Stimulated activated effector memory CD8-positive, alpha-beta T cell treated with anti-CD3 and anti-CD28 coated beads, Interleukin-12 subunit alpha, Interleukin-12 subunit beta, amount 100 ng/mL, for 72 hours (primary cell): ENCODE results near the gene MRPS31.

ENCODE experiments used
- ATAC-seq: fragments of 150-1000 bp; cut with Tn5 transposase; 2 replicates; pipeline ENCODE4 v1.10.0; 2021
- DNase-seq, 2 donors: peaks; one replicate each; pipeline ENCODE4 v3.0.0; 2021 to 2022; ENCODE audit warnings: low spot score in 2 of 2
- H3K27ac Mint-ChIP-seq: one replicate; pipeline ENCODE4 v1.8.0; 2022; ENCODE audit warnings: mild to moderate bottlenecking, mixed read lengths
- H3K36me3 Mint-ChIP-seq: one replicate; pipeline ENCODE4 v1.8.0; 2022; ENCODE audit warnings: mild to moderate bottlenecking, mixed read lengths
- H3K4me1 Mint-ChIP-seq: one replicate; pipeline ENCODE4 v1.8.0; 2022; ENCODE audit warnings: mixed read lengths
- H3K4me3 Mint-ChIP-seq: one replicate; pipeline ENCODE4 v1.8.0; 2022; ENCODE audit warnings: mild to moderate bottlenecking, mixed read lengths
- H3K9me3 Mint-ChIP-seq: one replicate; pipeline ENCODE4 v1.8.0; 2022; ENCODE audit warnings: mixed read lengths

MRPS31 gene

DNA sequence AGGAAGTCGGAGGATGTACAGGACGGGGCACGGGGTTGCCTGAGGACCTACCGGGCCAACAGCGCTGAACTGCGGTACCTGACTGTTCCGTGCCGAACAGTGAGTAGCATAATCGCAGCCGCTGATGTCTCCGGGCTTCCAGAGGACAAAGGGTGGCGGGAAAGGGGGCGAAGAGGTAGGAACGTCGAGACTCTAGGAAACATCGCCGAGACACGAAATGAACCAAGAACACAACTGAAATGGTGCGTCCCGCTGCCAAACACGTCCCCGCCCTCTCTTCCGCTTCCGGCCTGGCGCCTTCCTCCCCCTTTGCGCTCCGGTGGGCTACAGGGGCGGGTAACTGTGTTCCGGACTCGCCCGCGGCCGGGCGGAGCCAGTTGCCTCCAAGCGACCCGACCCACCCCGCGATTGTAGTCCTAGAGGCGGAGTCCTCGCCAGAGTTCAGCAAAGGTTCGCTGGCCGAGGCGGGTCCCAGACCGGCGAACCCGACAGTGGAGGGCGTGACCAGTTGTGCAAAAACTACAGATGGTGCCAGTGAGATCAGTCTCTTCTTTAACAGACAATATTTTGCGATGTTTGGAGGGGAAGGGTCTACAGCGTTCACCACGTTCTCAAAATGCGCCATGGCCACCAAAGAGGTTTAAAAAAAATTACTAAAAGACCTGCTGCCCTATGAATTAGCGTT, at the start of gene MRPS31:
MRPS31 (minus strand) TSS at position 257 of the 685 bp plus-strand sequence; CDS start at position 203, 54 bp downstream.
- peak within 1 kb of the TSS; percentile 85 for H3K4me3 Mint-ChIP-seq
- ATAC-seq = peak; percentile 100
- peak within 1 kb of the TSS; percentile 92 for H3K27ac Mint-ChIP-seq
- H3K4me1 Mint-ChIP-seq = peaks cover 16% of the 10 kb centered on the region
- peaks cover 20% of the 10 kb centered on the region for H3K36me3 Mint-ChIP-seq
- no peaks in the 10 kb centered on the region for H3K9me3 Mint-ChIP-seq
- DNase-seq = peak; percentile 94 to 99

DNA sequence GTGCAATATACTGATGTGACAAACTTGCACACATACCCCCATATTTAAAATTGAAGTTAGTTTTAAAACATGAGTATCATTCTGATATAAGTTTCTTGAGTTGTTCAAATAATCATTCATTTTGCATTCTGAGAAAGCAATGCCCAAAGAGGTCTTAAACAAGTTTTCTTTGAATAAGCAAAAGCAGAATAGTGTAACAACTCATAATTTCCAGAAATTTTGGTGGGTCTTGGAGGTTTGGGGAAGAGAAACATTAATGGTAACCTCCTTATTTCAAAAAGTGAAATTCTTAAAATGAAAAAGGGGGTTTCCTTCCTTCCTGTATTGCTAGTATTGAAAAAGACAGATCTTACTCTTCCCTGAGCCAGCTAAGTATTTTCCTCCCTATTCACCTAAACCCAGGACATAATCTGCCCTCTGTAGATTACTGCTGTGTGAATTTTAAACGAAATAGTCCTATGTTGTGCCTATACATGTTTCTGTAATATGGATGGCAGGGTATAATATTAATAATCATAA, 48.9 kb upstream of the MRPS31 start:
- Mint-ChIP-seq H3K36me3 (peaks cover 5% of the 10 kb centered on the region), H3K9me3 (no peaks in the 10 kb centered on the region), H3K4me3 (no peak overlapping the region), H3K4me1 (peaks cover 19% of the 10 kb centered on the region), H3K27ac (peak overlapping the region; percentile 8)
- DNase-seq = no peak
- peak; percentile 57 for ATAC-seq

DNA sequence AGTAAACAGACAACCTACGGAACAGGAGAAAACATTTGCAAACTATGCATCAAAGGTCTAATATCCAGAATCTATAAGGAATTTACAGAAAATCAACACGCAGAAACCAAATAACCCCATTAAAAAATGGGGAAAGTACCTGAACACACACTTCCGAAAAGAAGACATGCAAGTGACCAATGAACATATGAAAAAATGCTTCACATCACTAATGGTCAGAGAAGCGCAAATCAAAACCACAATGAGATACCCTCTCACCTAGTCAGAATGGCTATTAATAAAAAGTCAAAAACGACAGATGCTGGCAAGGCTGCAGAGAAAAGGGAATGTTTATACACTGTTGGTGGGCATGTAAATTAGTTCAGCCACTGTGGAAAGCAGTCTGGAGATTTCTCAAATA, 47.9 kb upstream of the MRPS31 start:
- no peak for ATAC-seq
- Mint-ChIP-seq H3K4me1 (peaks cover 19% of the 10 kb centered on the region), H3K4me3 (no peak overlapping the region), H3K27ac (no peak overlapping the region), H3K36me3 (peaks cover 5% of the 10 kb centered on the region), H3K9me3 (no peaks in the 10 kb centered on the region)
- no peak for DNase-seq

DNA sequence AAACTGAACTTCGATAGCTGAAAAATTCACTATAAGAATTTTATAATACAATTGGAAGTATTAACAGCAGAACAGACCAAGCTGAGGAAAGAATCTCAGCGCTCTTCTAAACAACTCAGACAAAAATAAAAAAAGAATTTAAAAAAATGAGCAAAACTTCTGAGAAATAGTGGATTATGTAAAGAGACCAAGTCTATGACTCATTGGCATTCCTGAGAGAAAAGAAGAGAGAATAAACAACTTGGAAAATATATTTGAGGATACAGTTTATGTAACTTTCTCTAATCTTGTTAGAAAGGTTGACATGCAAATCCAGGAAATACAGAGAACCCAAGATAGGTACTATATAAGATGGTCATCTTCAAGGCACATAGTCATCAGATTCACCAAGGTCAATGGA, 43.8 kb upstream of the MRPS31 start:
- Mint-ChIP-seq H3K4me1 (peaks cover 10% of the 10 kb centered on the region), H3K4me3 (no peak overlapping the region), H3K9me3 (no peaks in the 10 kb centered on the region), H3K27ac (no peak overlapping the region), H3K36me3 (peaks cover 1% of the 10 kb centered on the region)
- DNase-seq (no peak), ATAC-seq (no peak)

GRCh38 chr13:40813667-40814454, 42.9 kb upstream of the MRPS31 start:
- H3K27ac Mint-ChIP-seq = peak overlapping the region; percentile 34
- peaks cover under 1% of the 10 kb centered on the region for H3K4me1 Mint-ChIP-seq
- no peaks in the 10 kb centered on the region for H3K9me3 Mint-ChIP-seq
- DNase-seq = no peak
- no peak overlapping the region for H3K4me3 Mint-ChIP-seq
- ATAC-seq = peak; percentile 54
- H3K36me3 Mint-ChIP-seq = peaks cover 11% of the 10 kb centered on the region

DNA sequence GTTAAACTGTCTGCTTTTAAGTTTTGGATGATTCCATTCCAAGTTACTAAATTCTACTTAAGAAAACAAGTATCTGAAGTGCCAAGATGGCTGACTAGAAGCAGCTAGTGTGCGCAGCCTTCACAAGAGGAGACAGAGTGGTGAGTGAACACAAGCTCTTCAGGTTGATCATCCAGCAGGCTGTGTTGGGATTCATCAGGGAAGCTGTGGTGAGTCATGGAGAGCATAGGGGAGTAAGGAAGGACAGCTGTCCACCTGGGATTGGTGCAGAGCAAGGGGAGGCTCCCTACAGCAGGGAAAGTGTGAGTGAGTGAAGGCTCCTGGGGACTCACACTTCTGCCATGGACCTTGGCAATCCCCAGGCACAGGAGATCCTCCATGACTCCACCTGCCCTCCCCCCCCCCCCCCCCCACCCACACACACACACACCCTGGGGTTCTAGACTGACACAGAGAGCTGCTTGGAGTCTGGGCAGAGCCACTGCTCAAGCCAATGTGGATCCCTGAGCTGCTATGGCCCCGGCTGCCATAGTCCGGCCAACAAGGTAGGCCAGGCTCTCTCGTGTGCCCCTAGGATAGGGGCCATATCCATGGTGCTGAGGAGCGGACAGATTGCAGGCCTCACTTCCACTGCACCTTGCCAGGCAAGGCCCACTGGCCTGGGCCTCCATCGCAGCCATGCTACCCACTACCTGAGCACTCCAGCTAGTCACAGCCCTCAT, 41.9 kb upstream of the MRPS31 start:
- Mint-ChIP-seq H3K36me3 (peaks cover 20% of the 10 kb centered on the region), H3K9me3 (no peaks in the 10 kb centered on the region), H3K4me1 (no peaks in the 10 kb centered on the region), H3K27ac (no peak overlapping the region), H3K4me3 (no peak overlapping the region)
- ATAC-seq (no peak), DNase-seq (no peak)

DNA sequence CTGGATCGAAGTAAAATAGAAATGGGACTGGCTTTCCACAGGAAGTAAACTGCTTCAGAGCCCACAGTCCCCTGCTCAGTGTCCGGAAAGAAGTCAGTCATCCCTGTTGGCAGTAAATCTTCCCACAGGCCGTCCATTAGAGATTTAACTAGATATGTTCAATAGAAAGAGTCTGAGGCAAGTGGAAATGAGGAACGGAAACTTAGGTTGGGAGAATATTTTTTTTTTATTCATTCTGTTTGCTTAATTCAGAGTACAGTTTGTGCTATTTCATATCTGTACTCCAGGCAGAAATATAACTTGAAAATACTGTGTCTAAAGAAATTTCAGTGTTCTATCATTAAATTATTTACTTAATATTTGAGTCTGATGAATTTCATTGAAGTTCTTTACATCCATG, 41.1 kb upstream of the MRPS31 start:
- Mint-ChIP-seq H3K4me1 (no peaks in the 10 kb centered on the region), H3K4me3 (no peak overlapping the region), H3K9me3 (no peaks in the 10 kb centered on the region), H3K27ac (peak overlapping the region; percentile 33), H3K36me3 (peaks cover 23% of the 10 kb centered on the region)
- no peak for ATAC-seq
- no peak for DNase-seq

DNA sequence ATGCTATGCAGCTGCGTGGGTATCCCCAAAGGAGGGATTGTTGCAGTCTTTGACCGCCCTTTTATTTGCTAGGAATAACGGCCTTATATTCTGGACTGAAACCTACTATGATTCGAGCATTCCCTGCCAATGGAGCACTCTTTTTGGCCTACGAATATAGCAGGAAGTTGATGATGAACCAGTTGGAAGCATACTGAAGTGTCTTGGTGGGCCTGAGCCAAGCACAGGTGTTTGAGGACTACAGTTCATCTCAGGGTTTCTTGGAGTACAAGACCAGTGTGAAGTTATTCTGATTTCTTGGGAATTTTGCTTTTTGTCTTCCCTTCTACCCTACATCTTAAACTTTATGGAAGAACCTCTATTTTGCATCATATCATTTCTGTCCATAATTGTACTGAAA, 38.5 kb upstream of the MRPS31 start:
- no peak overlapping the region for H3K27ac Mint-ChIP-seq
- no peaks in the 10 kb centered on the region for H3K4me1 Mint-ChIP-seq
- peaks cover 32% of the 10 kb centered on the region for H3K36me3 Mint-ChIP-seq
- no peaks in the 10 kb centered on the region for H3K9me3 Mint-ChIP-seq
- ATAC-seq (no peak), DNase-seq (no peak)
- H3K4me3 Mint-ChIP-seq = no peak overlapping the region

DNA sequence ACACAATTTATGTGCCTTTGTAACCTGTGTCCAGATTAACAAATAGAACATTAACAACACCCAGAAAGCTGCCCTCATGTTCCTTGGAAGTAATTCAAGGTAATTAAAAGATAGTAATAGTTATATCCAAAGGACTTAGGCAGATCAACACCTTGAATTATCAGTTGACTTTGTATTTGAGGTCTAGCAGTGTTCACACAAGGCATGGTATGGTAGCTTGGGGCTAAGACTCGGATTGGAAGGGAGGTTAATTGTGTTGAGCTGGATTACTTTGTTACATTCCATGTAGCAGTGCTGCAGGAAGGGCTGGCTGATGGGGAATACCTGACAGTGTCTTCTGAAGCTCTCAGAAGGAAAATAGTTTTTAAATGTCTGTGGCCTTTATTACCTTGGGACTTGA, 35.3 kb upstream of the MRPS31 start:
- H3K27ac Mint-ChIP-seq = peak overlapping the region; percentile 2
- no peak overlapping the region for H3K4me3 Mint-ChIP-seq
- no peaks in the 10 kb centered on the region for H3K9me3 Mint-ChIP-seq
- DNase-seq (no peak), ATAC-seq (no peak)
- H3K36me3 Mint-ChIP-seq = peaks cover 38% of the 10 kb centered on the region
- H3K4me1 Mint-ChIP-seq = no peaks in the 10 kb centered on the region

DNA sequence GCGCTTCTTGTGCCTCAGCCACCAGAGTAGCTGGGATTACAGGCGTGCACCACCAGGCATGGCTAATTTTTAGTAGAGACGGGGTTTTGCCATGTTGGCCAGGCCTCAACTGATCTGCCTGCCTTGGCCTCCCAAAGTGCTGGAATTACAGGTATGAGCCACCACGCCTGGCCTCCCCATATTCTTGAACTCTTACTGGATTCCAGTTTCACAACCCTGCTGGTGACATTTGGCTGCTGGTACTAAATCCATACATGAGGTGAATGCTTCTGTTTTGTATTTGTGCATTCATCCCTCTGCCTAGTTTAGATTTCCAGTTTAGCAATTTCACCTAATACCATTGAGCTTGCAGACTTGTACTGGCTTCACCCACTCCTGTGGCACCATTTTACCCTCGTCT, 32.3 kb upstream of the MRPS31 start:
- ATAC-seq = no peak
- no peak for DNase-seq
- no peak overlapping the region for H3K4me3 Mint-ChIP-seq
- H3K4me1 Mint-ChIP-seq = no peaks in the 10 kb centered on the region
- no peak overlapping the region for H3K27ac Mint-ChIP-seq
- peaks cover 52% of the 10 kb centered on the region for H3K36me3 Mint-ChIP-seq
- no peaks in the 10 kb centered on the region for H3K9me3 Mint-ChIP-seq

DNA sequence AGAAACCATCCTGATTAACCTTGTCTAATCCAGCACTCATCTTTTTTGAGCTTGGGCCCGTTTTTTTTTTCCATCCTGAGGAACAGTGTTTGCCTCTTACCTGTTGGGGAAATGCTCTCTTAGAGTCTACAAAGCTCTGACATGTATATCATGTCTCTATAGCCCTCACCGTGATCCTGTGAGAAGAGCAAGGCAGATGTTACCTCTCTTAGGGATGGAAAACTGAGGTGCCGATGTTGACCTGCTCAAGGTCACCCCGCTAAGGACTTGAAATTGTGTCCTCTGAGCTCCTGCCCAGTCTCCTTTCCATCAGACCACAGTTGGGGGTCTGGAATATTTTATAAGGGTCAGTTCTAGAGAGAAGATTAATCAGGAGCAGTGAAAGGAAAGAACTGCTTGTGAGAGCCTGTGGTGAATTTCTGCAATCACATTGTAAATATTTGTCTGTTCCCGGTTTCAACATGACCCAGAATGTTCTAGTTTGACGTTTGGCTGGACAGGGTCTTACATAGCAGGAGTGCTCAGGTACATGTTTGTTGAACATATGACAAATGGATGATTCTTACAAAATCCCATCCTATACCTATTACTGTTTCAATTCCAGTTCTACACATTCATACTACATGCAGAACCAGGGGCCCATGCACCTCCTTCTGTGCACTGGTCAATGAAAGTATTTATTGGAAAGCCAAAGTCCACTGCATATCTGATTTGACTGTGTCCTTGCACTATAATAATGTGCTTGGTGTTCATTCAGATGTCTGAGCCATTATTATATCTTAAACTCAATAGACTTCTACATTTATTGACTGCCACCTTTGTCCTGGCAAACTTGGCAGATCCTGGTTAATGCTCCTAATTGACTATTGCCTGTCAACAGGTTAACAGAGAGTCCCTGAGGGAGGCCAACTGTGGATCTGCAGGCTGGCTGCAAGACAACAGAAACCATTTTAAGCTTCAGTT, 30.5 kb upstream of the MRPS31 start:
- ATAC-seq = no peak
- DNase-seq = no peak
- no peak overlapping the region for H3K27ac Mint-ChIP-seq
- no peak overlapping the region for H3K4me3 Mint-ChIP-seq
- no peaks in the 10 kb centered on the region for H3K4me1 Mint-ChIP-seq
- no peaks in the 10 kb centered on the region for H3K9me3 Mint-ChIP-seq
- H3K36me3 Mint-ChIP-seq = peaks cover 52% of the 10 kb centered on the region

DNA sequence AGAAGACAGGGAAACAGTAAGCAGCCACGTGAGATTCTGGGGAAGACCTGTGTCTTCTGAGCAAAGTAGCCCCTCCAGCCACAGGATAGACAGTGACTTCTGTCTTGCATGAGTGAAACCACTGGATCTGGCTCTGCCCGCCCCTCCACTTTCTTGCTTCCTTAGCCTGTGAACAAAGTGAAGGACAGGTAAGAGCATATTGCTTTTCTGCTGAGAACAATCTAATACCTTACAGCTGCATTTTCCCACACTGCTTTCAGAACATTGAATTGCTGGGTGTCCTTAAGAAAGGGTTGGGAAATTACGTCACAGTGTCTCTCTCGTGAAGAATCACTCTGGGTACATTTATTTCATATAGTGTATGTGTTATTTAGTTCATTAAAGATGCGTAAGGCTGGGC, 29.6 kb upstream of the MRPS31 start:
- no peak overlapping the region for H3K27ac Mint-ChIP-seq
- H3K9me3 Mint-ChIP-seq = no peaks in the 10 kb centered on the region
- no peak for DNase-seq
- no peak overlapping the region for H3K4me3 Mint-ChIP-seq
- H3K36me3 Mint-ChIP-seq = peaks cover 52% of the 10 kb centered on the region
- no peaks in the 10 kb centered on the region for H3K4me1 Mint-ChIP-seq
- no peak for ATAC-seq

GRCh38 chr13:40799508-40799907, 28.5 kb upstream of the MRPS31 start:
- Mint-ChIP-seq H3K4me3 (no peak overlapping the region), H3K4me1 (peaks cover 2% of the 10 kb centered on the region), H3K9me3 (no peaks in the 10 kb centered on the region), H3K36me3 (peaks cover 46% of the 10 kb centered on the region), H3K27ac (no peak overlapping the region)
- ATAC-seq (no peak), DNase-seq (no peak)

GRCh38 chr13:40798380-40798779, 27.4 kb upstream of the MRPS31 start:
- Mint-ChIP-seq H3K4me1 (peaks cover 5% of the 10 kb centered on the region), H3K4me3 (peak overlapping the region; percentile 21), H3K27ac (peak overlapping the region; percentile 77), H3K9me3 (no peaks in the 10 kb centered on the region), H3K36me3 (peaks cover 53% of the 10 kb centered on the region)
- DNase-seq (no peak), ATAC-seq (peak; percentile 32)
